Measurements from ENCODE around the gene CCDC102A. TPM values are rescaled to one million over a fixed set of nuclear protein-coding genes. Genes with fewer than 3 reads are reported as not detected.

Gene CCDC102A
- total RNA-seq, 1 experiment from 2014 or later, result 4.5 TPM

DNA sequence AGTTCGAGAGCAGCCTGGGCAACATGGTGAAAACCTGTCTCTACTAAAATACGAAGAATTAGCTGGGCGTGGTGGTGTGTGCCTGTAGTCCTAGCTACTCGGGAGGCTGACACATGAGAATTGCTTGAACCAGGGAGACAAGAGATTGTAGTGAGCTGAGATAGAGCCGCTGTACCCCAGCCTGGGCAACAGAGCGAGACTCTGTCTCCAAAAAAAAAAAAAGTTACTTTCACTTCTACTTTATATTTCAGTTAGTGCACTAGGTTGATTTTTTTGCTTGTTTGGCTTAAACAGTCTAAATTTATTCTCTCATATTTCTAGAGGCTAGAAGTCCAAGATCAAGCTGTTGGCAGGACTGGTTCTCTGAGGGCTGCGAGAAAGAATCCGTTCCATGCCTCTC is 13.4 kb downstream of the CCDC102A start:
- Histone ChIP-seq H3K27me3 (ENCODE audit: insufficient read depth, low read length) (no peaks in the 10 kb centered on the region), H3K9ac (ENCODE audit: low read length) (no peak overlapping the region), H3K9me2 (ENCODE audit: insufficient read depth) (no peaks in the 10 kb centered on the region), H3K27ac (ENCODE audit: low read depth, low read length) (no peak overlapping the region), H4K20me1 (ENCODE audit: insufficient read depth) (no peaks in the 10 kb centered on the region), H3K9me3 (ENCODE audit: control insufficient read depth in 1 of 2, insufficient read depth in 1 of 2, low read depth in 1 of 2, low read length in 2 of 2) (no peaks in the 10 kb centered on the region), H3K4me3 (replicated peaks in 1 of 2; ENCODE audit: low read depth in 1 of 2, low read length in 2 of 2) (no peak overlapping the region), H3K36me3 (ENCODE audit: control insufficient read depth in 1 of 2, insufficient read depth in 2 of 2, low read length in 2 of 2) (no peaks in the 10 kb centered on the region), H3K4me1 (ENCODE audit: control insufficient read depth in 1 of 2, insufficient read depth in 2 of 2, low read length in 2 of 2) (peaks cover 1 to 8% of the 10 kb centered on the region in 2 experiments; a peak in 3 of 4 replicates), H2AFZ (ENCODE audit: low read depth, low read length, poor library complexity, severe bottlenecking) (no peak overlapping the region), H3K79me2 (ENCODE audit: insufficient read depth, low read length) (no peaks in the 10 kb centered on the region), H3K4me2 (ENCODE audit: low read length) (no peak overlapping the region)
- no TSS peak for BruUV-seq (replicated peaks)
- no peak for DNase-seq (ENCODE audit: low read depth, low spot score)
- TF ChIP-seq EZH2 (IDR thresholded peaks at IDR 0.05) (no peak), YY1 (IDR thresholded peaks at IDR 0.05; ENCODE audit: extremely low read depth, insufficient replicate concordance, low read depth, low read length) (no peak)
- POLR2A ChIA-PET, result no interaction called here
- RAD21 ChIA-PET (ENCODE audit: low non-redundant PET in 1 of 2, low total read pairs in 2 of 2, uncharacterized antibody in 2 of 2, unreplicated experiment in 2 of 2), result no interaction called here
- CTCF ChIA-PET, result interaction anchor here (0.9 to 1.9 kb wide), 4 partner anchors 9 to 106 kb away, joined by 3 to 6 read pairs (median 4); no protein-coding TSS in a partner anchor
- ATAC-seq, result no peak
- intact Hi-C loops (cut with micrococcal nuclease), result no loop called here

DNA sequence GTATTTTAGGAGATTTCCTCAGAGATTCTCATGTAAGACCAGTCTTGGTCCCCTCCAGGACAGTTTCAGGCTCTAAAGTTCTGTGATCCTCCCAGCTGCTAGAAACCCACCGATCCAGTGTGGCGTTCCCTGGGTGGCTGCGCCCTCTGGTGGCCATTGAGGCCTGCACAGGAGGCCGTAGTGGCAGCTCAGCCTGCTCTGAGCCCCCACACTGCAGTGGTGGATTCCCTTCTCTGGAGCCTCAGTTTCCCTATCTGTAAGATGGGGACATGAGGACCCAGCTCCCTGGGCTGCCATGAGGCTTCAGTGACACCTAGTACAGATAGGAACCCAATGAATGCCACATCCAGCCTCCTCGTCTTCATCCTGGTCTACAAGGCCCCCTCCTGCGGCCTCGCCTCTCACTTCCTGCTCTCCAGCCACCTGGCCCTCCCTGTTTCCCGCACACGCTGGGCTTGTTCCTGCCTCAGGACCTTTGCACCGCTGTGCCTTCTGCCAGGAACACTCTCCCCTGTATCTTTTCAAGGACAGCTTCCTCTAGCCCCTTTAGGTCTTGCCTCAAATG is 16.5 kb downstream of the CCDC102A start:
- Histone ChIP-seq H3K9me2 (ENCODE audit: insufficient read depth) (no peaks in the 10 kb centered on the region), H3K9ac (ENCODE audit: low read length) (no peak overlapping the region), H3K27ac (ENCODE audit: low read depth, low read length) (no peak overlapping the region), H3K79me2 (ENCODE audit: insufficient read depth, low read length) (no peaks in the 10 kb centered on the region), H3K4me3 (replicated peaks in 1 of 2; ENCODE audit: low read depth in 1 of 2, low read length in 2 of 2) (no peak overlapping the region), H3K4me1 (ENCODE audit: control insufficient read depth in 1 of 2, insufficient read depth in 2 of 2, low read length in 2 of 2) (no peaks in the 10 kb centered on the region), H2AFZ (ENCODE audit: low read depth, low read length, poor library complexity, severe bottlenecking) (no peak overlapping the region), H3K36me3 (ENCODE audit: control insufficient read depth in 1 of 2, insufficient read depth in 2 of 2, low read length in 2 of 2) (no peaks in the 10 kb centered on the region), H4K20me1 (ENCODE audit: insufficient read depth) (no peaks in the 10 kb centered on the region), H3K9me3 (ENCODE audit: control insufficient read depth in 1 of 2, insufficient read depth in 1 of 2, low read depth in 1 of 2, low read length in 2 of 2) (no peaks in the 10 kb centered on the region), H3K4me2 (ENCODE audit: low read length) (no peak overlapping the region), H3K27me3 (ENCODE audit: insufficient read depth, low read length) (no peaks in the 10 kb centered on the region)
- POLR2A ChIA-PET, result interaction anchor here (1.0 to 1.5 kb wide), 3 partner anchors 57 to 101 kb away, joined by 3 to 4 read pairs (median 3); partner anchors contain the start of genes CIAPIN1, COQ9 and POLR2C
- CTCF ChIA-PET, result interaction anchor here (1.0 to 2.8 kb wide), 8 partner anchors 8 to 217 kb away, joined by 3 to 22 read pairs (median 6); partner anchors contain the start of genes CIAPIN1, COQ9 and POLR2C
- intact Hi-C loops (cut with micrococcal nuclease), result loop anchor here (1.0 kb wide), 3 partner anchors 44 to 220 kb away; no protein-coding TSS in a partner anchor
- peak; percentile 41 for DNase-seq (ENCODE audit: low read depth, low spot score)
- RAD21 ChIA-PET (ENCODE audit: low non-redundant PET in 1 of 2, low total read pairs in 2 of 2, uncharacterized antibody in 2 of 2, unreplicated experiment in 2 of 2), result interaction anchor here (0.7 to 0.9 kb wide), 3 partner anchors 44 to 103 kb away, joined by 3 read pairs; no protein-coding TSS in a partner anchor
- peak; percentile 98 for ATAC-seq
- no TSS peak for BruUV-seq (replicated peaks)
- no peak for TF ChIP-seq SP1 (IDR thresholded peaks at IDR 0.05; ENCODE audit: low read depth)
- TF ChIP-seq, protein P1, sequence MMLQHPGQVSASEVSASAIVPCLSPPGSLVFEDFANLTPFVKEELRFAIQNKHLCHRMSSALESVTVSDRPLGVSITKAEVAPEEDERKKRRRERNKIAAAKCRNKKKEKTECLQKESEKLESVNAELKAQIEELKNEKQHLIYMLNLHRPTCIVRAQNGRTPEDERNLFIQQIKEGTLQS (IDR thresholded peaks at IDR 0.05), result no peak
- TF ChIP-seq, protein P2, sequence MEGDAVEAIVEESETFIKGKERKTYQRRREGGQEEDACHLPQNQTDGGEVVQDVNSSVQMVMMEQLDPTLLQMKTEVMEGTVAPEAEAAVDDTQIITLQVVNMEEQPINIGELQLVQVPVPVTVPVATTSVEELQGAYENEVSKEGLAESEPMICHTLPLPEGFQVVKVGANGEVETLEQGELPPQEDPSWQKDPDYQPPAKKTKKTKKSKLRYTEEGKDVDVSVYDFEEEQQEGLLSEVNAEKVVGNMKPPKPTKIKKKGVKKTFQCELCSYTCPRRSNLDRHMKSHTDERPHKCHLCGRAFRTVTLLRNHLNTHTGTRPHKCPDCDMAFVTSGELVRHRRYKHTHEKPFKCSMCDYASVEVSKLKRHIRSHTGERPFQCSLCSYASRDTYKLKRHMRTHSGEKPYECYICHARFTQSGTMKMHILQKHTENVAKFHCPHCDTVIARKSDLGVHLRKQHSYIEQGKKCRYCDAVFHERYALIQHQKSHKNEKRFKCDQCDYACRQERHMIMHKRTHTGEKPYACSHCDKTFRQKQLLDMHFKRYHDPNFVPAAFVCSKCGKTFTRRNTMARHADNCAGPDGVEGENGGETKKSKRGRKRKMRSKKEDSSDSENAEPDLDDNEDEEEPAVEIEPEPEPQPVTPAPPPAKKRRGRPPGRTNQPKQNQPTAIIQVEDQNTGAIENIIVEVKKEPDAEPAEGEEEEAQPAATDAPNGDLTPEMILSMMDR (IDR thresholded peaks at IDR 0.05 in 2 of 3, conservative IDR thresholded peaks at IDR 0.05 in 1 of 3; ENCODE audit: borderline replicate concordance in 1 of 3, insufficient read depth in 1 of 3, low read depth in 2 of 3, low read length in 2 of 3), result peak; percentile 95 to 99 (median 98)
- peak; percentile 95 for TF ChIP-seq RAD21 (IDR thresholded peaks at IDR 0.05; ENCODE audit: low read depth)
- no peak for TF ChIP-seq POLR2AphosphoS5 (IDR thresholded peaks at IDR 0.05; ENCODE audit: low read depth, low read length)
- no peak for TF ChIP-seq ELF1 (IDR thresholded peaks at IDR 0.05; ENCODE audit: borderline replicate concordance, low read depth)
- TF ChIP-seq, protein P3, sequence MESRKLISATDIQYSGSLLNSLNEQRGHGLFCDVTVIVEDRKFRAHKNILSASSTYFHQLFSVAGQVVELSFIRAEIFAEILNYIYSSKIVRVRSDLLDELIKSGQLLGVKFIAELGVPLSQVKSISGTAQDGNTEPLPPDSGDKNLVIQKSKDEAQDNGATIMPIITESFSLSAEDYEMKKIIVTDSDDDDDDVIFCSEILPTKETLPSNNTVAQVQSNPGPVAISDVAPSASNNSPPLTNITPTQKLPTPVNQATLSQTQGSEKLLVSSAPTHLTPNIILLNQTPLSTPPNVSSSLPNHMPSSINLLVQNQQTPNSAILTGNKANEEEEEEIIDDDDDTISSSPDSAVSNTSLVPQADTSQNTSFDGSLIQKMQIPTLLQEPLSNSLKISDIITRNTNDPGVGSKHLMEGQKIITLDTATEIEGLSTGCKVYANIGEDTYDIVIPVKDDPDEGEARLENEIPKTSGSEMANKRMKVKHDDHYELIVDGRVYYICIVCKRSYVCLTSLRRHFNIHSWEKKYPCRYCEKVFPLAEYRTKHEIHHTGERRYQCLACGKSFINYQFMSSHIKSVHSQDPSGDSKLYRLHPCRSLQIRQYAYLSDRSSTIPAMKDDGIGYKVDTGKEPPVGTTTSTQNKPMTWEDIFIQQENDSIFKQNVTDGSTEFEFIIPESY (IDR thresholded peaks at IDR 0.05; ENCODE audit: extremely low read depth, insufficient replicate concordance, low read length), result no peak
- no peak for TF ChIP-seq SRF (IDR thresholded peaks at IDR 0.05; ENCODE audit: low read depth)
- peak; percentile 38 for TF ChIP-seq YY1 (IDR thresholded peaks at IDR 0.05; ENCODE audit: extremely low read depth, insufficient replicate concordance, low read depth, low read length)
- no peak for TF ChIP-seq JUND (IDR thresholded peaks at IDR 0.05)
- TF ChIP-seq EZH2phosphoT487 (IDR thresholded peaks at IDR 0.05; ENCODE audit: borderline replicate concordance), result no peak
- TF ChIP-seq ZNF274 (IDR thresholded peaks at IDR 0.05; ENCODE audit: low read depth, low read length), result no peak
- TF ChIP-seq CBX3 (IDR thresholded peaks at IDR 0.05; ENCODE audit: low read depth), result no peak
- TF ChIP-seq, protein P4, sequence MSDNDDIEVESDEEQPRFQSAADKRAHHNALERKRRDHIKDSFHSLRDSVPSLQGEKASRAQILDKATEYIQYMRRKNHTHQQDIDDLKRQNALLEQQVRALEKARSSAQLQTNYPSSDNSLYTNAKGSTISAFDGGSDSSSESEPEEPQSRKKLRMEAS (IDR thresholded peaks at IDR 0.05), result no peak
- no peak for TF ChIP-seq SIN3A (IDR thresholded peaks at IDR 0.05; ENCODE audit: low read depth)

All from HCT116 (cell line).